Endothelial cell of umbilical vein (primary cell): ENCODE data around the gene SPAG17. TPM values are rescaled to one million over a fixed set of nuclear protein-coding genes. Genes with fewer than 3 reads are reported as not detected.

Experiments
- BruUV-seq: library from RNA; stranded (reverse); fragments of 400-500 nt; replicated peaks from 2 replicates; lab custom pipeline; 2021; lab: Mats Ljungman, UMichigan
- CTCF ChIA-PET: fragments of 300-600, 350-600 bp; sonication (Branson Sonifier 250); formaldehyde crosslinking; loops from one replicate; lab custom pipeline; 2021; ENCODE audit warnings: antibody characterized with exemption, inconsistent platforms; lab: Charles Lee
- POLR2A ChIA-PET: fragments of 300-600, 350-600 bp; sonication (Branson Sonifier 250); formaldehyde crosslinking; loops from one replicate; lab custom pipeline; 2021; ENCODE audit warnings: antibody characterized with exemption, inconsistent platforms; lab: Charles Lee
- DNase-seq: peaks from one replicate; pipeline ENCODE4 v3.0.0-alpha.2; 2011; ENCODE audit warnings: low read depth, low spot score
- FAIRE-seq: peaks from 2 replicates; lab custom pipeline; 2011; peaks lifted over from hg19 to GRCh38; lab: Jason Lieb, UNC
- H2AFZ ChIP-seq: 2 replicates; pipeline ENCODE4 v1.6.0; 2012; ENCODE audit warnings: low read depth, low read length, control low read depth, inconsistent platforms
- H3K27ac ChIP-seq: 2 replicates; pipeline ENCODE4 v1.5.1; 2011; ENCODE audit warnings: low read depth, mild to moderate bottlenecking, control low read depth, low read length, moderate library complexity; ENCODE audit not compliant: insufficient read depth
- H3K27me3 ChIP-seq, 2 experiments: 2 replicates each; pipeline versions ENCODE4 v1.6.0 to v1.6.1; 2011; ENCODE audit warnings: low read length in 2 of 2, mixed read lengths in 1 of 2; ENCODE audit not compliant: control insufficient read depth in 2 of 2, insufficient read depth in 2 of 2
- H3K36me3 ChIP-seq, 2 experiments: 2 replicates in 1 of 2; 3 replicates in 1 of 2; pipeline ENCODE4 v1.5.1; 2011; ENCODE audit warnings: low read length in 2 of 2, mild to moderate bottlenecking in 1 of 2, moderate library complexity in 1 of 2; ENCODE audit not compliant: control insufficient read depth in 2 of 2, insufficient read depth in 2 of 2; ENCODE audit errors: extremely low read depth in 1 of 2
- H3K4me1 ChIP-seq: 3 replicates; pipeline ENCODE4 v1.5.1; 2011; ENCODE audit warnings: mild to moderate bottlenecking, low read length; ENCODE audit not compliant: control insufficient read depth, insufficient read depth; ENCODE audit errors: extremely low read depth
- H3K4me2 ChIP-seq: 2 replicates; pipeline ENCODE4 v1.6.1; 2011; ENCODE audit warnings: low read length, control low read depth, mixed read lengths; ENCODE audit not compliant: insufficient read depth
- H3K4me3 ChIP-seq, 3 experiments: fragments of 200-600 bp in 1 of 3; sonication (generic), shearing (Covaris generic) in 1 of 3; replicated peaks in 1 of 3; 2 replicates each; pipeline ENCODE4 v1.5.1; 2011 to 2016; ENCODE audit warnings: control low read depth in 3 of 3, low read length in 3 of 3, mild to moderate bottlenecking in 2 of 3, inconsistent platforms in 1 of 3, low read depth in 1 of 3, moderate library complexity in 1 of 3; ENCODE audit not compliant: insufficient read depth in 1 of 3
- H3K79me2 ChIP-seq: 2 replicates; pipeline ENCODE4 v1.6.0; 2012; ENCODE audit warnings: low read length, inconsistent platforms; ENCODE audit not compliant: control insufficient read depth, insufficient read depth
- H3K9ac ChIP-seq: replicated peaks from 2 replicates; pipeline ENCODE3; 2011; ENCODE audit warnings: low read length, control low read depth; ENCODE audit not compliant: insufficient read depth; ENCODE audit errors: extremely low read depth
- H3K9me1 ChIP-seq: replicated peaks from 3 replicates; pipeline ENCODE4 v1.6.0; 2011; ENCODE audit warnings: mild to moderate bottlenecking, low read length; ENCODE audit not compliant: control insufficient read depth, insufficient read depth; ENCODE audit errors: extremely low read depth
- H3K9me3 ChIP-seq: replicated peaks from 2 replicates; pipeline ENCODE4 v1.5.1; 2012; ENCODE audit warnings: low read length, inconsistent platforms; ENCODE audit not compliant: control insufficient read depth, insufficient read depth
- H4K20me1 ChIP-seq: replicated peaks from 2 replicates; pipeline ENCODE3; 2011; ENCODE audit warnings: mild to moderate bottlenecking, low read length; ENCODE audit not compliant: control insufficient read depth, insufficient read depth; ENCODE audit errors: extremely low read depth
- CTCF ChIP-seq, 2 donors: IDR thresholded peaks; 1 replicate in 1 of 2; 2 replicates in 1 of 2; pipeline ENCODE4 v1.5.1; 2011; ENCODE audit warnings: low read length in 2 of 2, mild to moderate bottlenecking in 2 of 2, moderate library complexity in 2 of 2, control low read depth in 1 of 2, inconsistent platforms in 1 of 2, low read depth in 1 of 2; ENCODE audit not compliant: insufficient read depth in 1 of 2; ENCODE audit errors: extremely low read depth in 1 of 2
- EZH2 ChIP-seq: IDR thresholded peaks from 2 replicates; pipeline ENCODE4 v1.6.1; 2012; ENCODE audit warnings: borderline replicate concordance, low read depth, mild to moderate bottlenecking, moderate library complexity, low read length, inconsistent platforms; ENCODE audit not compliant: severe bottlenecking
- FOS ChIP-seq: IDR thresholded peaks from 2 replicates; pipeline ENCODE4 v1.6.1; 2011; ENCODE audit warnings: mild to moderate bottlenecking, low read length, moderate library complexity, borderline replicate concordance; ENCODE audit not compliant: insufficient read depth
- GATA2 ChIP-seq: IDR thresholded peaks from 2 replicates; pipeline ENCODE4 v1.7.0; 2011; ENCODE audit warnings: low read depth, mild to moderate bottlenecking, moderate library complexity, mixed read lengths, low read length; ENCODE audit not compliant: insufficient read length, insufficient read depth
- JUN ChIP-seq: IDR thresholded peaks from 2 replicates; pipeline ENCODE4 v1.6.1; 2011; ENCODE audit warnings: borderline replicate concordance, low read depth; ENCODE audit not compliant: insufficient read length, insufficient read depth
- MYC ChIP-seq: IDR thresholded peaks from one replicate; pipeline ENCODE4 v1.6.1; 2011; ENCODE audit warnings: mild to moderate bottlenecking, low read depth, low read length
- POLR2A ChIP-seq: IDR thresholded peaks from 2 replicates; pipeline ENCODE4 v1.6.1; 2012; ENCODE audit warnings: low read depth, mild to moderate bottlenecking, control low read depth, low read length
- POLR2AphosphoS5 ChIP-seq: IDR thresholded peaks from 2 replicates; pipeline ENCODE4 v1.6.1; 2012; ENCODE audit warnings: low read depth, mild to moderate bottlenecking, control low read depth, low read length, moderate library complexity; ENCODE audit not compliant: insufficient read depth
- dilution Hi-C: fragments of 300-500 bp; cut with MboI; formaldehyde crosslinking; loops from one replicate; pipeline ENCODE4 v1.15.0; 2019; ENCODE audit warnings: low sequenced_read_pairs; ENCODE audit not compliant: extremely low pct_ligation_motif_present
- intact Hi-C: fragments of 100-400 bp; cut with micrococcal nuclease; formaldehyde crosslinking; loops from one replicate; pipeline ENCODE4 v1.10.0; 2022
- polyA plus RNA-seq, 4 experiments: library from polyadenylated mRNA; depleted of rRNA in 3 of 4; stranded (reverse) in 3 of 4; unstranded in 1 of 4; fragments of >200 nt; gene quantifications; 2 replicates each; pipeline versions ENCODE4 v1.2.1 to v1.2.3, GENCODE V29; 2011 to 2012; ENCODE audit warnings: missing spikeins in 1 of 4
- total RNA-seq: library from RNA; stranded (reverse); gene quantifications from 2 replicates; pipeline ENCODE4 v1.2.3, GENCODE V29; 2021
- TF ChIP-seq, protein P1 (sequence below): IDR thresholded peaks from 2 replicates; pipeline ENCODE4 v1.6.1; 2011; ENCODE audit not compliant: insufficient read depth, insufficient read length

SPAG17 gene
- total and polyA plus RNA-seq, 2 donors (not counting 3 experiments of a cell fraction or from before 2014, with no cell fraction given), result not detected

DNA sequence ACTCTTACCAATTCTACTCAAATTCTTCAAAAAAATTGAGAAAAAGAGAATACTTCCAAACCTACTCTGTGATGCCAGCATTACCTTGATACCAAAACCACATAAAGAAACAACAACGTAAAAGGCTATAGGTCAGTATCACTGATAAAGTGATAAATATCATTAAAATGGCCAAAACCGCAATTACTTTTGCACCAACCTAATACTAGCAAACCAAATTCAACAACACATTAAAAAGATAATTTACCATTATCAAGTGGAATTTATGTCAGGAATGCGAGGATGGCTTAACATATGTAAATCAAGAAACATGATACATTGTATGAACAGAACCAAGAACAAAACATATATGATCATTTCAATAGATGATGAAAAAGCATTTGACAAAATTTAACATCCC, 7.0 kb downstream of the SPAG17 start:
- DNase-seq (no peak), FAIRE-seq (no peak)
- no TSS peak for BruUV-seq
- H3K79me2 ChIP-seq, result no peaks in the 10 kb centered on the region
- H3K9ac ChIP-seq, result no peak overlapping the region
- H3K4me1 ChIP-seq, result no peaks in the 10 kb centered on the region
- ChIA-PET POLR2A (no interaction called here), CTCF (no interaction called here)
- no peak overlapping the region for H3K27ac ChIP-seq
- no peaks in the 10 kb centered on the region for H3K36me3 ChIP-seq
- no peaks in the 10 kb centered on the region for H3K27me3 ChIP-seq
- TF ChIP-seq, protein P1, sequence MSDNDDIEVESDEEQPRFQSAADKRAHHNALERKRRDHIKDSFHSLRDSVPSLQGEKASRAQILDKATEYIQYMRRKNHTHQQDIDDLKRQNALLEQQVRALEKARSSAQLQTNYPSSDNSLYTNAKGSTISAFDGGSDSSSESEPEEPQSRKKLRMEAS, result no peak
- TF ChIP-seq FOS, result no peak
- TF ChIP-seq GATA2, result no peak
- TF ChIP-seq POLR2A, result no peak
- TF ChIP-seq JUN, result no peak
- TF ChIP-seq MYC, result no peak
- no peak for TF ChIP-seq POLR2AphosphoS5
- no peak for TF ChIP-seq CTCF (IDR thresholded peaks at IDR 0.05; ENCODE audit: extremely low read depth in 1 of 2, insufficient read depth in 1 of 2, low read depth in 1 of 2, low read length in 2 of 2)
- no peak for TF ChIP-seq EZH2
- H4K20me1 ChIP-seq, result no peaks in the 10 kb centered on the region
- intact Hi-C loops (no loop called here), dilution Hi-C loops (no loop called here)
- no peak overlapping the region for H2AFZ ChIP-seq
- H3K9me3 ChIP-seq, result no peaks in the 10 kb centered on the region
- no peak overlapping the region for H3K4me3 ChIP-seq
- H3K4me2 ChIP-seq, result no peak overlapping the region
- no peaks in the 10 kb centered on the region for H3K9me1 ChIP-seq
